ENCODE results near the gene ANKRD62.

DNA sequence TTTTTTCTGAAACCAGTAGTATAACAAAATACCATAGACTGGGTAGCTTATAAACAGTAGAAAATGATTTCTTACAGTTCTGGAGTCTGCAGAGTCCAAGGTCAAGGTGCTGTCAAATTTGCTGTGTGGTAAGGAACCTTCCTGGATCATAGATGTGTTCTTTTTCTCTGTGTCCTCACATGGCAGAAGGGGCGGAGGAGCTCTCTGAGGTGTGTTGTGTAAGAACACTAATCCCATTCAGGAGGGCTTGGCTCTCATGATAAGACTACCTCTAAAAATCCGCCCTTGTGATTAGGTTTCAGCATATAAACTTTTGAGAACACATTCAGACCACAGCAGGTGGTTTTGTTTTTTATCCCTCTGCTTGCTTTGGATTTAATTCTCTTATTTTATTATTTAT is 25.7 kb downstream of the ANKRD62 start:
- no peak for TF ChIP-seq ZNF133 (tag by site-specific recombination; IDR thresholded peaks at IDR 0.05)
- TF ChIP-seq OSR2 (tag by site-specific recombination; IDR thresholded peaks at IDR 0.05) = no peak
- TF ChIP-seq KLF9 (tag by site-specific recombination; IDR thresholded peaks at IDR 0.05; ENCODE audit: low read depth) = no peak
- TF ChIP-seq, protein P1, sequence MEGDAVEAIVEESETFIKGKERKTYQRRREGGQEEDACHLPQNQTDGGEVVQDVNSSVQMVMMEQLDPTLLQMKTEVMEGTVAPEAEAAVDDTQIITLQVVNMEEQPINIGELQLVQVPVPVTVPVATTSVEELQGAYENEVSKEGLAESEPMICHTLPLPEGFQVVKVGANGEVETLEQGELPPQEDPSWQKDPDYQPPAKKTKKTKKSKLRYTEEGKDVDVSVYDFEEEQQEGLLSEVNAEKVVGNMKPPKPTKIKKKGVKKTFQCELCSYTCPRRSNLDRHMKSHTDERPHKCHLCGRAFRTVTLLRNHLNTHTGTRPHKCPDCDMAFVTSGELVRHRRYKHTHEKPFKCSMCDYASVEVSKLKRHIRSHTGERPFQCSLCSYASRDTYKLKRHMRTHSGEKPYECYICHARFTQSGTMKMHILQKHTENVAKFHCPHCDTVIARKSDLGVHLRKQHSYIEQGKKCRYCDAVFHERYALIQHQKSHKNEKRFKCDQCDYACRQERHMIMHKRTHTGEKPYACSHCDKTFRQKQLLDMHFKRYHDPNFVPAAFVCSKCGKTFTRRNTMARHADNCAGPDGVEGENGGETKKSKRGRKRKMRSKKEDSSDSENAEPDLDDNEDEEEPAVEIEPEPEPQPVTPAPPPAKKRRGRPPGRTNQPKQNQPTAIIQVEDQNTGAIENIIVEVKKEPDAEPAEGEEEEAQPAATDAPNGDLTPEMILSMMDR (tag by site-specific recombination; IDR thresholded peaks at IDR 0.05) = no peak
- no peak for TF ChIP-seq ZFP37 (tag by site-specific recombination; IDR thresholded peaks at IDR 0.05)
- TF ChIP-seq TRIM28 (IDR thresholded peaks at IDR 0.05; ENCODE audit: borderline replicate concordance, low read length) = no peak
- TF ChIP-seq TCF7L2 (IDR thresholded peaks at IDR 0.05; ENCODE audit: borderline replicate concordance, low read depth, low read length) = no peak

Data from HEK293 (cell line).